ENCODE results near the gene EHD1.

DNA sequence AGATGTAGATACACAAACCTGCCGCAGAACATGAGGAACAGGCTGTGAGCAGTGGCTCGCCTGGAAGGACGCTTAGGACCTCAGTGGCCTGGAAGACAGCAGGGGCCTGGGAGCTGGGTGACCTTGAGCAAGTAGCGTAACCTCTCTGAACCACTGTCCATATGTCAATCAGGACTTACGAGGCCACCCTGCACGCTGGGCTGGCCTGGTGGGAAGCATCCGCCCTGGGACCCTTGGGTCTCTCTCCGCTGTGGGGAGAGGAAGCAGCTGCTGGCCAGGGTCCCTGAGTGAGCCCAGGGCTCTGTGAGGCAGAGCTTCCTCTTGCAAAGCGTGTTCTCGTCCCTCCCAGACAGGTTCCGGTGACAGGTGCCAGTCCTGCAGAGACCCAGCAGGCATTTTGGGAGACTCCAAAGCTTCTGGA, 14.0 kb upstream of the EHD1 start:
- TF ChIP-seq, protein P1, sequence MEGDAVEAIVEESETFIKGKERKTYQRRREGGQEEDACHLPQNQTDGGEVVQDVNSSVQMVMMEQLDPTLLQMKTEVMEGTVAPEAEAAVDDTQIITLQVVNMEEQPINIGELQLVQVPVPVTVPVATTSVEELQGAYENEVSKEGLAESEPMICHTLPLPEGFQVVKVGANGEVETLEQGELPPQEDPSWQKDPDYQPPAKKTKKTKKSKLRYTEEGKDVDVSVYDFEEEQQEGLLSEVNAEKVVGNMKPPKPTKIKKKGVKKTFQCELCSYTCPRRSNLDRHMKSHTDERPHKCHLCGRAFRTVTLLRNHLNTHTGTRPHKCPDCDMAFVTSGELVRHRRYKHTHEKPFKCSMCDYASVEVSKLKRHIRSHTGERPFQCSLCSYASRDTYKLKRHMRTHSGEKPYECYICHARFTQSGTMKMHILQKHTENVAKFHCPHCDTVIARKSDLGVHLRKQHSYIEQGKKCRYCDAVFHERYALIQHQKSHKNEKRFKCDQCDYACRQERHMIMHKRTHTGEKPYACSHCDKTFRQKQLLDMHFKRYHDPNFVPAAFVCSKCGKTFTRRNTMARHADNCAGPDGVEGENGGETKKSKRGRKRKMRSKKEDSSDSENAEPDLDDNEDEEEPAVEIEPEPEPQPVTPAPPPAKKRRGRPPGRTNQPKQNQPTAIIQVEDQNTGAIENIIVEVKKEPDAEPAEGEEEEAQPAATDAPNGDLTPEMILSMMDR (IDR thresholded peaks at IDR 0.05; ENCODE audit: low read depth, low read length, poor library complexity, severe bottlenecking) = no peak
- TF ChIP-seq EZH2phosphoT487 (IDR thresholded peaks at IDR 0.05; ENCODE audit: borderline replicate concordance, low read length) = no peak
